Activated CD4-positive, alpha-beta T cell treated with anti-CD3 and anti-CD28 coated beads, Interleukin-2, amount 10 ng/mL, durations not matched to agents 24 days and 14 days (primary cell): ENCODE data around the gene ARPC4. TPM values are rescaled to one million over a fixed set of nuclear protein-coding genes. Genes with fewer than 3 reads are reported as not detected.

Source experiments
- DNase-seq: peaks from one replicate; pipeline ENCODE4 v3.0.0; 2022
- H3K27ac Mint-ChIP-seq: one replicate; pipeline ENCODE4 v1.8.0; 2022; ENCODE audit warnings: mild to moderate bottlenecking, mixed read lengths
- H3K27me3 Mint-ChIP-seq: one replicate; pipeline ENCODE4 v1.8.0; 2022; ENCODE audit warnings: mixed read lengths
- H3K36me3 Mint-ChIP-seq: one replicate; pipeline ENCODE4 v1.8.0; 2022; ENCODE audit warnings: low read depth, mild to moderate bottlenecking, mixed read lengths
- H3K4me1 Mint-ChIP-seq: one replicate; pipeline ENCODE4 v1.8.0; 2021; ENCODE audit warnings: mixed read lengths
- H3K4me3 Mint-ChIP-seq: one replicate; pipeline ENCODE4 v1.8.0; 2022; ENCODE audit warnings: mild to moderate bottlenecking, moderate library complexity, mixed read lengths
- H3K9me3 Mint-ChIP-seq: one replicate; pipeline ENCODE4 v1.8.0; 2021; ENCODE audit warnings: mixed read lengths
- intact Hi-C: fragments of 100-400 bp; cut with micrococcal nuclease; formaldehyde crosslinking; loops from one replicate; pipeline ENCODE4 v1.15.1; 2023
- total RNA-seq: library from RNA; stranded (reverse); gene quantifications from 2 replicates; pipeline ENCODE4 v1.2.3, GENCODE V29; 2022

The ARPC4 gene
- total RNA-seq, 1 donor from 2014 or later, result 263 TPM

- peaks cover 60% of the 10 kb centered on the region for H3K4me1 Mint-ChIP-seq
- H3K27me3 Mint-ChIP-seq, result no peaks in the 10 kb centered on the region
- peak overlapping the region; percentile 88 for H3K27ac Mint-ChIP-seq
- H3K36me3 Mint-ChIP-seq, result peaks cover 36% of the 10 kb centered on the region
- H3K9me3 Mint-ChIP-seq, result peaks cover 4% of the 10 kb centered on the region
- intact Hi-C loops, result loop anchor here (1.0 to 5.0 kb wide), 5 partner anchors 8 to 474 kb away; partner anchors contain the start of gene TADA3
- peak overlapping the region; percentile 73 for H3K4me3 Mint-ChIP-seq
- DNase-seq, result peak; percentile 70
Observed at GRCh38 chr3:9778143-9779074, 14.5 kb upstream of the ARPC4 start.

DNA sequence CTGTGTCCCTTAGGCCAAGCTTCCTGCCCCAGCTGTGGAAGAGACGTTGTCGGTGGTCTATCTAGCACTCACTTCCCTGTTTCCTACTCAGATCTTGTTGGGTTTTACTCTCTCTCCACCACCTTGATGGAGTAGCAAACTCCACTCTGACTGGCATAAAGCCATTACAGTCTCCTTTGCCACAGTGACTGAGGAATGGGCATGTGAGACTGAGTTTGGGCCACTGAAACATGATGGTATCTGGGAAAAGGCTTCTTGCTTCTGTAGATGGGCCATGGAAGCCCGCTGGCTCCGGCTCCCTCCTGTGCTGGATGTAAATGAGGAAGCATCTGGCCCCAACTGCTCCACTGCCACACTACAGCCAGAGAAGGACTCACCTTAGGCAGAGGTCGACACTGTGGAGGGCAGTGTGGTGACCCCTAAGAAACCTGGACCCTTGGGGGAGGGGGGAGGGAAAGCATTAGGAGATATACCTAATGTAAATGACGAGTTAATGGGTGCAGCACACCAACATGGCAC is 13.7 kb upstream of the ARPC4 start:
- peak overlapping the region; percentile 88 for H3K27ac Mint-ChIP-seq
- peaks cover 4% of the 10 kb centered on the region for H3K9me3 Mint-ChIP-seq
- peaks cover 60% of the 10 kb centered on the region for H3K4me1 Mint-ChIP-seq
- peaks cover 39% of the 10 kb centered on the region for H3K36me3 Mint-ChIP-seq
- no peak for DNase-seq
- H3K27me3 Mint-ChIP-seq, result no peaks in the 10 kb centered on the region
- intact Hi-C loops, result loop anchor here (5.0 kb wide), 1 partner anchor 473 kb away; no protein-coding TSS in a partner anchor
- H3K4me3 Mint-ChIP-seq, result peak overlapping the region; percentile 73

DNA sequence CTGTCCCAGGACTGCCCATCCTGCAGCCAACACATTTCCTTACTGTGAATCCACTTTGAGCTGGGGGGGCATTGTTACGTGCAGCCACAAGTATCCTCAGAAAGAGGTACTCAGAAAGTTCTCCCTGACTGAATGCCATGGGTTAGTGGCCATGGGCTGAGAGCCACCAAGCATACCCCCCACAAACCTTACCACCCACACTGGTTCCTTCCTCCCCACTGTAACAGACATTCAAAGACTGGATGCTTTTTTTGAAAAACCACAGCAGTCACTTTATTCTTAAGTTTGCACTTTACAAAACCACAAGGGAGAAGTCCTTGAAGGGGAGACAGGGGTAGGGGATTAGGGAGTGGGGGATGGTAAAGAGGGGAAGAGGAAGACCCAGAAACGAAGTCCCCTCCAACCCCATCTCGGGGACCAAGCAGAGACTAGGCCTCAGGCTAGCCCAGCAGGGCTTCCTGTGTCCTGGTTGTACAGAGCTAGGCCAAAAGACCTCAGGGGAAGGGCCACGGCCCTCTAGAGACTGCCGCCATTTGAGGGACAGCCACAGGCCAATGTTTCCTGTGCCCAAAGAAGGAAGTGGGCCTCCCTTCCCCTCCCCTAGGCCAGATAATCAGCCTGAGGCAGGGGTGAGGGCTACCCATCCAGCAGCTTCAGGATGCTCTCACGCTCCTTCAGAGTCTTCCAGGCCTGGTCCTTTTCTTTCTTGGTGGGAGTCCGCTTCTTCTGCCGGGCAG is 13.0 kb upstream of the ARPC4 start:
- H3K36me3 Mint-ChIP-seq, result peaks cover 42% of the 10 kb centered on the region
- peaks cover 4% of the 10 kb centered on the region for H3K9me3 Mint-ChIP-seq
- H3K4me3 Mint-ChIP-seq, result peak overlapping the region; percentile 59
- intact Hi-C loops, result loop anchor here (5.0 kb wide), 1 partner anchor 472 kb away; no protein-coding TSS in a partner anchor
- peaks cover 60% of the 10 kb centered on the region for H3K4me1 Mint-ChIP-seq
- H3K27ac Mint-ChIP-seq, result peak overlapping the region; percentile 88
- no peaks in the 10 kb centered on the region for H3K27me3 Mint-ChIP-seq
- DNase-seq, result peak; percentile 81

- DNase-seq, result no peak
- peaks cover 44% of the 10 kb centered on the region for H3K36me3 Mint-ChIP-seq
- intact Hi-C loops, result no loop called here
- H3K9me3 Mint-ChIP-seq, result peaks cover 4% of the 10 kb centered on the region
- H3K4me3 Mint-ChIP-seq, result peak overlapping the region; percentile 59
- H3K27me3 Mint-ChIP-seq, result no peaks in the 10 kb centered on the region
- H3K4me1 Mint-ChIP-seq, result peaks cover 58% of the 10 kb centered on the region
- H3K27ac Mint-ChIP-seq, result peak overlapping the region; percentile 88
Observed at GRCh38 chr3:9780458-9780812, 12.4 kb upstream of the ARPC4 start.

DNA sequence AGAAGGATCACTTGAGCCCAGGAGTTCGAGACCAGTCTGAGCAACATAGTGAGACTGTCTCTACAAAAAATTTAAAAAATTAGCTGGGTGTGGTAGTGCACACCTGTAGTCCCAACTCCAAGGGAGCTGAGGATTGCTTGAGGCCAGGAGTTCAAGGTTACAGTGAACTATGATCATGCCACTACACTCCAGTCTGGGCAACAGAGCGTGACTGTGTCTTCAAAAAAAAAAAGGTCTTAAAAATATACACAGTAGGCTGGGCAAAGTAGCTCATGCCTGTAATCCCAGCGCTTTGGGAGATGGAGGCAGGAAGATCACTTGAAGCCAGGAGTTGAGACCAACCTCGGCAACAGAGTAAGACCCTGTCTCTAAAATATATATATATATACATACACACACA is 12.0 kb upstream of the ARPC4 start:
- H3K27ac Mint-ChIP-seq, result peak overlapping the region; percentile 88
- H3K27me3 Mint-ChIP-seq, result no peaks in the 10 kb centered on the region
- peak overlapping the region; percentile 59 for H3K4me3 Mint-ChIP-seq
- peaks cover 4% of the 10 kb centered on the region for H3K9me3 Mint-ChIP-seq
- H3K4me1 Mint-ChIP-seq, result peaks cover 62% of the 10 kb centered on the region
- peaks cover 47% of the 10 kb centered on the region for H3K36me3 Mint-ChIP-seq
- DNase-seq, result no peak
- intact Hi-C loops, result no loop called here

- no peaks in the 10 kb centered on the region for H3K27me3 Mint-ChIP-seq
- DNase-seq, result no peak
- H3K36me3 Mint-ChIP-seq, result peaks cover 53% of the 10 kb centered on the region
- H3K27ac Mint-ChIP-seq, result peak overlapping the region; percentile 62
- intact Hi-C loops, result no loop called here
- H3K4me3 Mint-ChIP-seq, result no peak overlapping the region
- peaks cover 63% of the 10 kb centered on the region for H3K4me1 Mint-ChIP-seq
- peaks cover 4% of the 10 kb centered on the region for H3K9me3 Mint-ChIP-seq
Observed at GRCh38 chr3:9781551-9781950, 11.3 kb upstream of the ARPC4 start.

GRCh38 chr3:9781978-9782603 is 10.8 kb upstream of the ARPC4 start:
- H3K9me3 Mint-ChIP-seq, result peaks cover 4% of the 10 kb centered on the region
- peaks cover 58% of the 10 kb centered on the region for H3K36me3 Mint-ChIP-seq
- intact Hi-C loops, result no loop called here
- peak overlapping the region; percentile 80 for H3K27ac Mint-ChIP-seq
- H3K4me3 Mint-ChIP-seq, result no peak overlapping the region
- DNase-seq, result no peak
- H3K4me1 Mint-ChIP-seq, result peaks cover 62% of the 10 kb centered on the region
- no peaks in the 10 kb centered on the region for H3K27me3 Mint-ChIP-seq

- peaks cover under 1% of the 10 kb centered on the region for H3K9me3 Mint-ChIP-seq
- intact Hi-C loops, result no loop called here
Observed at GRCh38 chr3:9782770-9783169, 10.1 kb upstream of the ARPC4 start.

DNA sequence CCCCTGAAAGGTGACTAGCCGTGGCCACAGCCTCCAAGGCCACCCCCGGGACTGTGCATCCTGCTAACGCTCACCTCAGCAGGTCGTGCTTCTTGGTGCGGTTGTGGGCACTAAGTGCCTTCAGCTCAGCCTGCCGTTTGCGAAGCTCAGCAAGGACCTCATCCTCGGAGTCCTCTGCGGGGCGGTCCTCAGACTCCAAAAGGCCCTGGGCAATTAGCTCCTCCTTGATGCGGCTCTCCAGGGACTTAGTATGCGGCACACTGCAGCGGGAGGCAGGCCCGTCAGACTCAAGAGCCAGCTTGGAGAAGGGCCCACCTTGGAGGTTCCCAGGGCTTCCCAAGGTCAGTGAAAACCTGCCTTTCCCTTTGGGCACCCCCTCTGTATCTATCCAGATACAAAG is 8.9 kb upstream of the ARPC4 start:
- Mint-ChIP-seq H3K36me3 (peaks cover 62% of the 10 kb centered on the region), H3K27ac (no peak overlapping the region), H3K4me3 (no peak overlapping the region), H3K9me3 (no peaks in the 10 kb centered on the region), H3K27me3 (no peaks in the 10 kb centered on the region), H3K4me1 (peaks cover 52% of the 10 kb centered on the region)
- intact Hi-C loops, result no loop called here
- DNase-seq, result no peak

More at GRCh38 chr3:9782770-9783169, 10.1 kb upstream of the ARPC4 start:
- Mint-ChIP-seq H3K27me3 (no peaks in the 10 kb centered on the region), H3K4me1 (peaks cover 63% of the 10 kb centered on the region), H3K36me3 (peaks cover 61% of the 10 kb centered on the region), H3K27ac (peak overlapping the region; percentile 13), H3K4me3 (no peak overlapping the region)
- DNase-seq, result no peak

DNA sequence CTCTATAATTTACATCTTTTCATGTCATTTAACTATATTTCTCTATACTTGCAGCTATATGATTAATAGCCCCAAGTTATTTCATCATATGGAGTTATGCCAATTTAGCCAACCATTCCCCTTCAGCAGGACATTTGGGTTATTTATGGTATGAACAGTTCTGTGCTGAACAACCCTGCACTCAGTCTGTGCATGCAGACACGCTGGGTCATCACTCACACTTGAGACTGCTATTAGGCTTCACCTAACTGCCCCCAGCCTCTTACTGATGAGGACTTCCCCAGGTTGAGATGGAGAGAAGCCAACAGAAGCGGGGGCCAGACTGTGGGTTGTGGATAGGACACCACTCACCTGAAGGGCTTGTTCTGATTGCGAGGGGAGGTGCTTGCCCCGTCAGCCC is 7.9 kb upstream of the ARPC4 start:
- intact Hi-C loops, result no loop called here
- Mint-ChIP-seq H3K4me3 (no peak overlapping the region), H3K36me3 (peaks cover 66% of the 10 kb centered on the region), H3K27me3 (no peaks in the 10 kb centered on the region), H3K9me3 (no peaks in the 10 kb centered on the region), H3K27ac (no peak overlapping the region), H3K4me1 (peaks cover 48% of the 10 kb centered on the region)
- DNase-seq, result no peak

DNA sequence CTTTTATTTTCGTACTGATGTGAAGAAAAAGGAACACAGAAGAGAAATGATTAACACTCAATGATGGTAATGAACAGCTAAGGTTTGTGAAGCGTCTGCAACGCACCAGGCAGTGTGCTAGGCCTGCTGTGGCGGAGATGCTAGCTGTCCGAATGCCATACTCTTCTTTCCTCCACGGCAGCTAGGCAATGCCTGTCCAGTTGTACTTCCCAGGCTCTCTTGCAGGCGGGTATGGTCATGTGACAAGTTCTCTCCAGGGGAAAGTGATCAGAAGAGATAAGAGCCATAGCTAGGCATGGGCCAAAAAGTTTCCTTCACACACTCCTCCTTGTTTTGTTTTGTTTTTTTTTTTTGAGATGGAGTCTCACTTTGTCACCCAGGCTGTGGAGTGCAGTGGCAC is 7.3 kb upstream of the ARPC4 start:
- peaks cover 68% of the 10 kb centered on the region for H3K36me3 Mint-ChIP-seq
- H3K27me3 Mint-ChIP-seq, result no peaks in the 10 kb centered on the region
- no peak for DNase-seq
- no peak overlapping the region for H3K27ac Mint-ChIP-seq
- H3K9me3 Mint-ChIP-seq, result no peaks in the 10 kb centered on the region
- intact Hi-C loops, result no loop called here
- H3K4me3 Mint-ChIP-seq, result no peak overlapping the region
- peaks cover 49% of the 10 kb centered on the region for H3K4me1 Mint-ChIP-seq

DNA sequence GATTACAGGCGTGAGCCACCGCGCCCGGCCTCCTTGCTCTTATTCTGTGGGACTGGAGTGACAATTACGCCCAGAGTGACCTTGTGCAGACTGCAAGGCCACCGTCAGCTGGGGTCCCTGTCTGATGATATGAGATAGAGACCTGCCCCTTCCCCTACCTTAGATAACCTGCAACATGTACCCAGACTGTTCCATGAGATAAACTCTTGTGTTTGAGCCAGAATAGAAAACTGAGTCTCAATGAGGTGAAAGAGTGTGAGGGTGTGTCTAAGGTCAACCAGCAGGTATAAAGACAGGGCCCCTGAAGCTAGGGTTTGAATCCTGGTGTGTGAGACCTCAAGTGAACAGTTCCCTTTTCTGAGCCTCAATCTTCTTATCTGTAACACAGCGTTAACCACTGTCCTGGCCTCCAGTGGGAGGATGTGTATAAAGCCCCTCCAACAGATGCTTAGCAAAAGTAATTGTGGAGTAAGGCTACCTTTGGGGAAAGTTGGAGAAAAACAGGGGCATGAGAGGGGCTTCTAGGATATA is 6.6 kb upstream of the ARPC4 start:
- Mint-ChIP-seq H3K27ac (peak overlapping the region; percentile 60), H3K27me3 (no peaks in the 10 kb centered on the region), H3K4me1 (peaks cover 49% of the 10 kb centered on the region), H3K36me3 (peaks cover 65% of the 10 kb centered on the region), H3K9me3 (no peaks in the 10 kb centered on the region), H3K4me3 (no peak overlapping the region)
- DNase-seq, result no peak
- intact Hi-C loops, result no loop called here
